HG03060 (cell line): ENCODE data around the gene RPL12.
A peak's percentile ranks its signal among the peaks of the same experiment; 100 is the strongest.

ENCODE experiments used
- ATAC-seq: cut with Tn5 transposase; IDR thresholded peaks from one replicate; pipeline ENCODE4 v1.9.1; 2021; ENCODE audit warnings: low read depth, moderate number of reproducible peaks; ENCODE audit not compliant: unreplicated experiment

The RPL12 gene

GRCh38 chr9:127450830-127451607, at the start of gene RPL12, which contains the start of gene LRSAM1:
RPL12 (minus strand) TSS chr9:127451406; CDS start chr9:127451317, 89 bp downstream.
LRSAM1 (plus strand) TSS chr9:127451510; CDS start chr9:127454528, 3,018 bp downstream.
- peak; percentile 69 for ATAC-seq

- no peak for ATAC-seq
These were observed 49.7 kb upstream of the RPL12 start for GRCh38 chr9:127500862-127501261.

- ATAC-seq = no peak
These were observed 49.2 kb upstream of the RPL12 start for GRCh38 chr9:127500399-127500798.

GRCh38 chr9:127498298-127498697, 47.1 kb upstream of the RPL12 start:
- no peak for ATAC-seq

GRCh38 chr9:127497656-127498290, 46.6 kb upstream of the RPL12 start:
- ATAC-seq = no peak

GRCh38 chr9:127496974-127497373, 45.8 kb upstream of the RPL12 start:
- ATAC-seq = no peak

GRCh38 chr9:127495884-127496555, 44.8 kb upstream of the RPL12 start:
- no peak for ATAC-seq

- ATAC-seq = no peak
These were observed 43.1 kb upstream of the RPL12 start for GRCh38 chr9:127494304-127494702.

- ATAC-seq = no peak
These were observed 42.5 kb upstream of the RPL12 start for GRCh38 chr9:127493592-127494303.

- ATAC-seq = no peak
These were observed 41.4 kb upstream of the RPL12 start for GRCh38 chr9:127492616-127493015.

- ATAC-seq = no peak
These were observed 40.3 kb upstream of the RPL12 start for GRCh38 chr9:127491516-127491915.

- ATAC-seq = no peak
These were observed 39.5 kb upstream of the RPL12 start for GRCh38 chr9:127490535-127491230.

- no peak for ATAC-seq
These were observed 38.4 kb upstream of the RPL12 start for GRCh38 chr9:127489471-127490115.

- ATAC-seq = no peak
These were observed 37.7 kb upstream of the RPL12 start for GRCh38 chr9:127488946-127489345.

GRCh38 chr9:127485995-127486394, 34.8 kb upstream of the RPL12 start:
- ATAC-seq = no peak

GRCh38 chr9:127482662-127483061, 31.5 kb upstream of the RPL12 start:
- ATAC-seq = no peak

- ATAC-seq = no peak
These were observed 28.4 kb upstream of the RPL12 start for GRCh38 chr9:127479507-127480081.

GRCh38 chr9:127474592-127474991, 23.4 kb upstream of the RPL12 start:
- ATAC-seq = no peak

GRCh38 chr9:127473932-127474331, 22.7 kb upstream of the RPL12 start:
- ATAC-seq = no peak
